ENCODE results near the gene EIF4G1.

Gene EIF4G1

GRCh38 chr3:184305577-184305976, 8.8 kb upstream of the EIF4G1 start:
- peak; percentile 22 for DNase-seq

- DNase-seq: no peak
Measured at GRCh38 chr3:184306341-184306972, 7.9 kb upstream of the EIF4G1 start.

- DNase-seq: no peak
Measured at GRCh38 chr3:184307915-184308314, 6.5 kb upstream of the EIF4G1 start.

- DNase-seq: no peak
Measured at GRCh38 chr3:184308744-184309143, 5.7 kb upstream of the EIF4G1 start.

- no peak for DNase-seq
Measured at GRCh38 chr3:184311633-184312032, 2.8 kb upstream of the EIF4G1 start.

- DNase-seq: peak; percentile 87
Measured at GRCh38 chr3:184314700-184315542, 515 bp downstream of the EIF4G1 start.

GRCh38 chr3:184315543-184315867, 1.1 kb downstream of the EIF4G1 start:
- DNase-seq: peak; percentile 18

GRCh38 chr3:184315871-184316661, 1.7 kb downstream of the EIF4G1 start:
- no peak for DNase-seq

- DNase-seq: no peak
Measured at GRCh38 chr3:184316792-184317191, 2.4 kb downstream of the EIF4G1 start.

- no peak for DNase-seq
Measured at GRCh38 chr3:184317201-184317600, 2.8 kb downstream of the EIF4G1 start.

- DNase-seq: peak; percentile 98
Measured at GRCh38 chr3:184320104-184320445, 5.7 kb downstream of the EIF4G1 start.

GRCh38 chr3:184321666-184322065, 7.3 kb downstream of the EIF4G1 start:
- no peak for DNase-seq

GRCh38 chr3:184322731-184323487, 8.5 kb downstream of the EIF4G1 start:
- DNase-seq: no peak

- DNase-seq: no peak
Measured at GRCh38 chr3:184323696-184324095, 9.3 kb downstream of the EIF4G1 start.

GRCh38 chr3:184325269-184325668, 10.9 kb downstream of the EIF4G1 start:
- no peak for DNase-seq

GRCh38 chr3:184325715-184326369, 11.4 kb downstream of the EIF4G1 start:
- no peak for DNase-seq

- DNase-seq: no peak
Measured at GRCh38 chr3:184327171-184327570, 12.8 kb downstream of the EIF4G1 start.

- no peak for DNase-seq
Measured at GRCh38 chr3:184328516-184328915, 14.1 kb downstream of the EIF4G1 start.

- peak; percentile 69 for DNase-seq
Measured at GRCh38 chr3:184332370-184333090, 18.1 kb downstream of the EIF4G1 start.

GRCh38 chr3:184333190-184333589, 18.8 kb downstream of the EIF4G1 start:
- DNase-seq: no peak

GRCh38 chr3:184333700-184334099, 19.3 kb downstream of the EIF4G1 start:
- DNase-seq: no peak
